Adipose tissue (tissue), 3 donors: ENCODE results near the gene CMIP. TPM values are rescaled to one million over a fixed set of nuclear protein-coding genes. Genes with fewer than 3 reads are reported as not detected.

Experiments
- H3K27ac ChIP-seq: one replicate; pipeline ENCODE4 v1.5.1; 2013; ENCODE audit warnings: low read depth, low read length
- WGBS, 3 donors: extraction: QIAGEN DNeasy Blood & Tissue Kit; methylation state at CpG; one replicate each; pipeline ENCODE4 v1.1.7; 2013; 5-methylcytosine and 5-hydroxymethylcytosine counted together
- polyA plus RNA-seq, 3 donors: library from polyadenylated mRNA; stranded (reverse); fragments of 200-250 nt; gene quantifications; one replicate each; pipeline ENCODE4 v1.2.3, GENCODE V29; 2013
- donor health status: healthy with polysubstance abuse.
- donor health status: Bipolar disorder and iron deficiency.
- donor health status: healthy.

CMIP gene
- polyA plus RNA-seq, 3 donors, result 9.2 to 22.9 (median 13.3) TPM

- WGBS, 3 donors, result 64 to 77% (median 66%) methylated on average over 10 of the region's 10 CpGs
- H3K27ac ChIP-seq, result no peak overlapping the region
These were observed 119.9 kb downstream of the CMIP start for GRCh38 chr16:81564421-81564911.

- 88 to 93% (median 91%) methylated on average over 20 of the region's 20 CpGs for WGBS, 3 donors
- no peak overlapping the region for H3K27ac ChIP-seq
These were observed 120.9 kb downstream of the CMIP start for GRCh38 chr16:81565321-81566028.

GRCh38 chr16:81566086-81567007, 121.7 kb downstream of the CMIP start:
- no peak overlapping the region for H3K27ac ChIP-seq
- WGBS, 3 donors, result 85 to 93% (median 87%) methylated on average over 7 of the region's 7 CpGs

GRCh38 chr16:81567087-81567486, 122.5 kb downstream of the CMIP start:
- H3K27ac ChIP-seq, result no peak overlapping the region
- 93 to 95% (median 94%) methylated on average over 13 of the region's 13 CpGs for WGBS, 3 donors

GRCh38 chr16:81567987-81568748, 123.6 kb downstream of the CMIP start:
- no peak overlapping the region for H3K27ac ChIP-seq
- 56 to 58% (median 56%) methylated on average over 13 of the region's 13 CpGs for WGBS, 3 donors

GRCh38 chr16:81568749-81569087, 124.1 kb downstream of the CMIP start:
- WGBS, 3 donors, result 74 to 78% (median 76%) methylated on average over 8 of the region's 8 CpGs
- no peak overlapping the region for H3K27ac ChIP-seq

GRCh38 chr16:81569361-81570034, 124.9 kb downstream of the CMIP start:
- WGBS, 3 donors, result 70 to 91% (median 76%) methylated on average over 11 of the region's 11 CpGs
- no peak overlapping the region for H3K27ac ChIP-seq

- H3K27ac ChIP-seq, result no peak overlapping the region
- WGBS, 3 donors, result 75 to 84% (median 78%) methylated on average over 18 of the region's 18 CpGs
These were observed 125.7 kb downstream of the CMIP start for GRCh38 chr16:81570151-81570846.

- H3K27ac ChIP-seq, result no peak overlapping the region
- 95 to 98% (median 97%) methylated on average over 4 of the region's 4 CpGs for WGBS, 3 donors
These were observed 126.6 kb downstream of the CMIP start for GRCh38 chr16:81571175-81571574.

- 61 to 77% (median 66%) methylated on average over 24 of the region's 24 CpGs for WGBS, 3 donors
- no peak overlapping the region for H3K27ac ChIP-seq
These were observed 127.2 kb downstream of the CMIP start for GRCh38 chr16:81571592-81572385.

GRCh38 chr16:81572386-81573144, 128.0 kb downstream of the CMIP start:
- no peak overlapping the region for H3K27ac ChIP-seq
- WGBS, 3 donors, result 81 to 93% (median 86%) methylated on average over 20 of the region's 20 CpGs

GRCh38 chr16:81573533-81574020, 129.0 kb downstream of the CMIP start:
- no peak overlapping the region for H3K27ac ChIP-seq
- whole genome bisulfite sequencing, 3 donors, result 92 to 94% (median 94%) methylated on average over 7 of the region's 7 CpGs

GRCh38 chr16:81574168-81574567, 129.6 kb downstream of the CMIP start:
- WGBS, 3 donors, result 43 to 88% (median 79%) methylated on average over 7 of the region's 7 CpGs
- H3K27ac ChIP-seq, result no peak overlapping the region

- 82 to 89% (median 86%) methylated on average over 6 of the region's 6 CpGs for WGBS, 3 donors
- no peak overlapping the region for H3K27ac ChIP-seq
These were observed 130.7 kb downstream of the CMIP start for GRCh38 chr16:81575307-81575706.

GRCh38 chr16:81575834-81576233, 131.2 kb downstream of the CMIP start:
- 94 to 98% (median 96%) methylated on average over 6 of the region's 6 CpGs for WGBS, 3 donors
- no peak overlapping the region for H3K27ac ChIP-seq

GRCh38 chr16:81576696-81577095, 132.1 kb downstream of the CMIP start:
- H3K27ac ChIP-seq, result no peak overlapping the region
- WGBS, 3 donors, result 97 to 100% (median 100%) methylated on average over 1 of the region's 1 CpG
